T-helper 1 cell treated with Interleukin-12 subunit alpha and Interleukin-12 subunit beta and Interleukin-4 antibody, amounts not matched to agents 30 μg/mL and 1 μg/mL, for 36 hours (primary cell): ENCODE results near the gene AUH.

ENCODE experiments used
- H3K27ac Mint-ChIP-seq: one replicate; pipeline ENCODE4 v1.8.0; 2021; ENCODE audit warnings: mild to moderate bottlenecking, mixed read lengths
- H3K27me3 Mint-ChIP-seq: one replicate; pipeline ENCODE4 v1.8.0; 2021; ENCODE audit warnings: low read depth, mixed read lengths
- H3K36me3 Mint-ChIP-seq: one replicate; pipeline ENCODE4 v1.8.0; 2021; ENCODE audit warnings: low read depth, mixed read lengths
- H3K4me1 Mint-ChIP-seq: one replicate; pipeline ENCODE4 v1.8.0; 2021; ENCODE audit warnings: low read depth, mixed read lengths
- H3K4me3 Mint-ChIP-seq: one replicate; pipeline ENCODE4 v1.8.0; 2021; ENCODE audit warnings: mild to moderate bottlenecking, moderate library complexity, mixed read lengths
- H3K9me3 Mint-ChIP-seq: one replicate; pipeline ENCODE4 v1.8.0; 2021; ENCODE audit warnings: mixed read lengths

AUH gene

GRCh38 chr9:91188719-91189590 is 172.8 kb downstream of the AUH start:
- Mint-ChIP-seq H3K9me3 (peaks cover 19% of the 10 kb centered on the region), H3K36me3 (peaks cover 10% of the 10 kb centered on the region), H3K4me1 (peaks cover 52% of the 10 kb centered on the region), H3K27ac (no peak overlapping the region), H3K27me3 (no peaks in the 10 kb centered on the region), H3K4me3 (no peak overlapping the region)

GRCh38 chr9:91187965-91188344 is 173.8 kb downstream of the AUH start:
- no peak overlapping the region for H3K4me3 Mint-ChIP-seq
- H3K36me3 Mint-ChIP-seq: peaks cover 10% of the 10 kb centered on the region
- H3K27me3 Mint-ChIP-seq: no peaks in the 10 kb centered on the region
- peaks cover 47% of the 10 kb centered on the region for H3K4me1 Mint-ChIP-seq
- H3K27ac Mint-ChIP-seq: no peak overlapping the region
- peaks cover 19% of the 10 kb centered on the region for H3K9me3 Mint-ChIP-seq

GRCh38 chr9:91187311-91187964 is 174.3 kb downstream of the AUH start:
- H3K9me3 Mint-ChIP-seq: peaks cover 19% of the 10 kb centered on the region
- H3K27ac Mint-ChIP-seq: peak overlapping the region; percentile 62
- H3K4me1 Mint-ChIP-seq: peaks cover 47% of the 10 kb centered on the region
- no peak overlapping the region for H3K4me3 Mint-ChIP-seq
- H3K27me3 Mint-ChIP-seq: no peaks in the 10 kb centered on the region
- peaks cover 10% of the 10 kb centered on the region for H3K36me3 Mint-ChIP-seq

- Mint-ChIP-seq H3K27ac (peak overlapping the region; percentile 62), H3K4me3 (no peak overlapping the region), H3K9me3 (peaks cover 19% of the 10 kb centered on the region), H3K27me3 (no peaks in the 10 kb centered on the region), H3K36me3 (peaks cover 10% of the 10 kb centered on the region), H3K4me1 (peaks cover 40% of the 10 kb centered on the region)
Measured at GRCh38 chr9:91186632-91187108, 175.0 kb downstream of the AUH start.

- no peak overlapping the region for H3K27ac Mint-ChIP-seq
- H3K36me3 Mint-ChIP-seq: peaks cover 10% of the 10 kb centered on the region
Measured at GRCh38 chr9:91185193-91185886, 176.4 kb downstream of the AUH start.

GRCh38 chr9:91182429-91183225 is 179.1 kb downstream of the AUH start:
- Mint-ChIP-seq H3K4me1 (peaks cover 39% of the 10 kb centered on the region), H3K4me3 (no peak overlapping the region), H3K27ac (no peak overlapping the region), H3K27me3 (no peaks in the 10 kb centered on the region), H3K36me3 (peaks cover 8% of the 10 kb centered on the region), H3K9me3 (no peaks in the 10 kb centered on the region)

More at GRCh38 chr9:91185193-91185886, 176.4 kb downstream of the AUH start:
- H3K9me3 Mint-ChIP-seq: peaks cover 19% of the 10 kb centered on the region
- no peak overlapping the region for H3K4me3 Mint-ChIP-seq
- no peaks in the 10 kb centered on the region for H3K27me3 Mint-ChIP-seq
- peaks cover 36% of the 10 kb centered on the region for H3K4me1 Mint-ChIP-seq

- peaks cover 12% of the 10 kb centered on the region for H3K36me3 Mint-ChIP-seq
- peaks cover 38% of the 10 kb centered on the region for H3K4me1 Mint-ChIP-seq
- no peak overlapping the region for H3K27ac Mint-ChIP-seq
- no peak overlapping the region for H3K4me3 Mint-ChIP-seq
- H3K9me3 Mint-ChIP-seq: no peaks in the 10 kb centered on the region
- no peaks in the 10 kb centered on the region for H3K27me3 Mint-ChIP-seq
Measured at GRCh38 chr9:91181541-91181940, 180.2 kb downstream of the AUH start.

- peaks cover 12% of the 10 kb centered on the region for H3K36me3 Mint-ChIP-seq
- no peak overlapping the region for H3K27ac Mint-ChIP-seq
- no peaks in the 10 kb centered on the region for H3K27me3 Mint-ChIP-seq
- H3K4me1 Mint-ChIP-seq: peaks cover 33% of the 10 kb centered on the region
- H3K4me3 Mint-ChIP-seq: no peak overlapping the region
- no peaks in the 10 kb centered on the region for H3K9me3 Mint-ChIP-seq
Measured at GRCh38 chr9:91180930-91181268, 180.8 kb downstream of the AUH start.

GRCh38 chr9:91180240-91180929 is 181.3 kb downstream of the AUH start:
- no peaks in the 10 kb centered on the region for H3K9me3 Mint-ChIP-seq
- no peaks in the 10 kb centered on the region for H3K27me3 Mint-ChIP-seq

GRCh38 chr9:91179237-91180138 is 182.2 kb downstream of the AUH start:
- no peak overlapping the region for H3K4me3 Mint-ChIP-seq
- no peaks in the 10 kb centered on the region for H3K27me3 Mint-ChIP-seq
- no peaks in the 10 kb centered on the region for H3K9me3 Mint-ChIP-seq
- H3K36me3 Mint-ChIP-seq: peaks cover 20% of the 10 kb centered on the region
- H3K27ac Mint-ChIP-seq: peak overlapping the region; percentile 55
- peaks cover 40% of the 10 kb centered on the region for H3K4me1 Mint-ChIP-seq

More at GRCh38 chr9:91180240-91180929, 181.3 kb downstream of the AUH start:
- Mint-ChIP-seq H3K4me1 (peaks cover 37% of the 10 kb centered on the region), H3K27ac (no peak overlapping the region), H3K36me3 (peaks cover 16% of the 10 kb centered on the region), H3K4me3 (no peak overlapping the region)

GRCh38 chr9:91178281-91179236 is 183.2 kb downstream of the AUH start:
- Mint-ChIP-seq H3K4me3 (peak overlapping the region; percentile 27), H3K27ac (peak overlapping the region; percentile 90), H3K9me3 (peaks cover 3% of the 10 kb centered on the region), H3K36me3 (peaks cover 20% of the 10 kb centered on the region), H3K27me3 (no peaks in the 10 kb centered on the region), H3K4me1 (peaks cover 47% of the 10 kb centered on the region)

- Mint-ChIP-seq H3K4me1 (peaks cover 45% of the 10 kb centered on the region), H3K27me3 (no peaks in the 10 kb centered on the region), H3K27ac (peak overlapping the region; percentile 90), H3K9me3 (peaks cover 9% of the 10 kb centered on the region), H3K36me3 (peaks cover 20% of the 10 kb centered on the region), H3K4me3 (peak overlapping the region; percentile 30)
Measured at GRCh38 chr9:91177661-91178280, 183.9 kb downstream of the AUH start.
